Measurements from ENCODE around the gene PTPRM.

GRCh38 chr18:8257851-8258434 lies 690.8 kb downstream of the PTPRM start:
- TF ChIP-seq CTCF (IDR thresholded peaks at IDR 0.05) (peak in 2 of 6 experiments; percentile 11 to 17), POLR2A (IDR thresholded peaks at IDR 0.05) (no peak)
